ENCODE results near the gene TMEM14A. TPM values are rescaled to one million over a fixed set of nuclear protein-coding genes. Genes with fewer than 3 reads are reported as not detected.
"Not testable (repeated sequence)": the region's sequence is repeated elsewhere in the genome, so short reads cannot be mapped to it uniquely, and the experiment has no call there.

The TMEM14A gene
- total and polyA plus RNA-seq, 4 experiments from 2014 or later: 9.5 to 58.1 (median 20.3) TPM

- H3K27ac Mint-ChIP-seq: no peak overlapping the region
- no peaks in the 10 kb centered on the region for H3K36me3 Mint-ChIP-seq
- H3K36me3 ChIP-seq (ENCODE audit: insufficient read depth, low read length): no peaks in the 10 kb centered on the region
- H3K9me3 ChIP-seq (ENCODE audit: control insufficient read depth in 1 of 2, low read length in 2 of 2): no peaks in the 10 kb centered on the region
- intact Hi-C loops (cut with micrococcal nuclease): no loop called here
- H3K9me3 Mint-ChIP-seq: peaks cover 0 to 7% (median 2%) of the 10 kb centered on the region in 8 donors
- POLR2A ChIA-PET (ENCODE audit: partially characterized antibody): no interaction called here
- H3K4me1 ChIP-seq (ENCODE audit: insufficient read depth, low read length): no peaks in the 10 kb centered on the region
- peaks cover 1 to 6% of the 10 kb centered on the region in 2 donors for H3K27me3 Mint-ChIP-seq
- no peaks in the 10 kb centered on the region for H3K4me1 Mint-ChIP-seq
- H3K27me3 ChIP-seq (ENCODE audit: insufficient read depth, low read length): no peaks in the 10 kb centered on the region
- no peak for DNase-seq
- no peak overlapping the region for H3K4me3 Mint-ChIP-seq
- CTCF ChIA-PET (ENCODE audit: partially characterized antibody): interaction anchor here (1.0 kb wide), 1 partner anchor 11 kb away, joined by 3 read pairs; no protein-coding TSS in a partner anchor
- no peak overlapping the region for H3K4me3 ChIP-seq (ENCODE audit: low read length in 2 of 2)
- no peak overlapping the region for H3K27ac ChIP-seq (ENCODE audit: low read depth, low read length)
Measured at GRCh38 chr6:52706001-52706400, 35.1 kb downstream of the TMEM14A start.

GRCh38 chr6:52707963-52708680, 37.2 kb downstream of the TMEM14A start:
- H3K36me3 Mint-ChIP-seq: no peaks in the 10 kb centered on the region
- no peak overlapping the region for H3K4me3 ChIP-seq (ENCODE audit: low read length in 2 of 2)
- CTCF ChIA-PET (ENCODE audit: partially characterized antibody): no interaction called here
- no peaks in the 10 kb centered on the region for H3K4me1 ChIP-seq (ENCODE audit: insufficient read depth, low read length)
- intact Hi-C loops (cut with micrococcal nuclease): no loop called here
- H3K27me3 Mint-ChIP-seq: peaks cover 0 to 2% of the 10 kb centered on the region in 2 donors
- no peak overlapping the region for H3K27ac ChIP-seq (ENCODE audit: low read depth, low read length)
- no peak overlapping the region for H3K27ac Mint-ChIP-seq
- no peaks in the 10 kb centered on the region for H3K27me3 ChIP-seq (ENCODE audit: insufficient read depth, low read length)
- peaks cover 0 to 7% (median 2%) of the 10 kb centered on the region in 8 donors for H3K9me3 Mint-ChIP-seq
- DNase-seq: no peak
- no peaks in the 10 kb centered on the region for H3K4me1 Mint-ChIP-seq
- POLR2A ChIA-PET (ENCODE audit: partially characterized antibody): no interaction called here
- no peaks in the 10 kb centered on the region for H3K36me3 ChIP-seq (ENCODE audit: insufficient read depth, low read length)
- no peak overlapping the region for H3K4me3 Mint-ChIP-seq
- H3K9me3 ChIP-seq (ENCODE audit: control insufficient read depth in 1 of 2, low read length in 2 of 2): no peaks in the 10 kb centered on the region

- intact Hi-C loops (cut with micrococcal nuclease): no loop called here
- Histone ChIP-seq H3K4me3 (ENCODE audit: low read length in 2 of 2) (no peak overlapping the region), H3K4me1 (ENCODE audit: insufficient read depth, low read length) (no peaks in the 10 kb centered on the region), H3K9me3 (ENCODE audit: control insufficient read depth in 1 of 2, low read length in 2 of 2) (no peaks in the 10 kb centered on the region), H3K36me3 (ENCODE audit: insufficient read depth, low read length) (no peaks in the 10 kb centered on the region), H3K27me3 (ENCODE audit: insufficient read depth, low read length) (no peaks in the 10 kb centered on the region), H3K27ac (ENCODE audit: low read depth, low read length) (no peak overlapping the region)
- no peak overlapping the region for H3K27ac Mint-ChIP-seq
- no peak for DNase-seq
- no peaks in the 10 kb centered on the region for H3K36me3 Mint-ChIP-seq
- H3K4me3 Mint-ChIP-seq: no peak overlapping the region
- ChIA-PET CTCF (ENCODE audit: partially characterized antibody) (no interaction called here), POLR2A (ENCODE audit: partially characterized antibody) (no interaction called here)
- H3K4me1 Mint-ChIP-seq: no peaks in the 10 kb centered on the region
- peaks cover 4 to 6% of the 10 kb centered on the region in 2 donors for H3K27me3 Mint-ChIP-seq
- peaks cover 0 to 7% (median 2%) of the 10 kb centered on the region in 8 donors for H3K9me3 Mint-ChIP-seq
Measured at GRCh38 chr6:52712136-52712535, 41.2 kb downstream of the TMEM14A start.

- POLR2A ChIA-PET (ENCODE audit: partially characterized antibody); H3K4me3 Mint-ChIP-seq: not testable (repeated sequence)
- CTCF ChIA-PET (ENCODE audit: partially characterized antibody): interaction anchor here (0.6 to 0.7 kb wide), 2 partner anchors 63 to 1011 kb away, joined by 3 to 4 read pairs; no protein-coding TSS in a partner anchor
Measured at GRCh38 chr6:52714761-52715160, 43.8 kb downstream of the TMEM14A start.

GRCh38 chr6:52718550-52718949, 47.6 kb downstream of the TMEM14A start:
- Mint-ChIP-seq H3K9me3 (peaks cover 0 to 2% (median 0%) of the 10 kb centered on the region in 8 donors), H3K4me3 (no peak overlapping the region), H3K27ac (no peak overlapping the region), H3K27me3 (peaks cover 5 to 9% of the 10 kb centered on the region in 2 donors), H3K36me3 (no peaks in the 10 kb centered on the region), H3K4me1 (no peaks in the 10 kb centered on the region)
- Histone ChIP-seq H3K36me3 (ENCODE audit: insufficient read depth, low read length) (no peaks in the 10 kb centered on the region), H3K27ac (ENCODE audit: low read depth, low read length) (no peak overlapping the region), H3K4me3 (ENCODE audit: low read length in 2 of 2) (no peak overlapping the region), H3K4me1 (ENCODE audit: insufficient read depth, low read length) (no peaks in the 10 kb centered on the region), H3K27me3 (ENCODE audit: insufficient read depth, low read length) (no peaks in the 10 kb centered on the region), H3K9me3 (ENCODE audit: control insufficient read depth in 1 of 2, low read length in 2 of 2) (no peaks in the 10 kb centered on the region)
- ChIA-PET CTCF (ENCODE audit: partially characterized antibody) (interaction anchor here (1.7 kb wide), 1 partner anchor 66 kb away, joined by 7 read pairs; no protein-coding TSS in a partner anchor), POLR2A (ENCODE audit: partially characterized antibody) (no interaction called here)
- intact Hi-C loops (cut with micrococcal nuclease): no loop called here
- no peak for DNase-seq

More at GRCh38 chr6:52714761-52715160, 43.8 kb downstream of the TMEM14A start:
- H3K27ac ChIP-seq (ENCODE audit: low read depth, low read length); intact Hi-C loops (cut with micrococcal nuclease); H3K9me3 Mint-ChIP-seq; H3K4me3 ChIP-seq (ENCODE audit: low read length in 2 of 2); H3K27me3 Mint-ChIP-seq; H3K4me1 ChIP-seq (ENCODE audit: insufficient read depth, low read length); H3K4me1 Mint-ChIP-seq; DNase-seq; H3K27ac Mint-ChIP-seq; H3K36me3 Mint-ChIP-seq; H3K27me3 ChIP-seq (ENCODE audit: insufficient read depth, low read length); H3K9me3 ChIP-seq (ENCODE audit: control insufficient read depth in 1 of 2, low read length in 2 of 2); H3K36me3 ChIP-seq (ENCODE audit: insufficient read depth, low read length): not testable (repeated sequence)

- no peak for DNase-seq
- Mint-ChIP-seq H3K4me1 (no peaks in the 10 kb centered on the region), H3K27me3 (peaks cover 3 to 7% of the 10 kb centered on the region in 2 donors), H3K36me3 (no peaks in the 10 kb centered on the region), H3K27ac (no peak overlapping the region), H3K9me3 (no peaks in the 10 kb centered on the region), H3K4me3 (no peak overlapping the region)
- no peak overlapping the region for H3K27ac ChIP-seq (ENCODE audit: low read depth, low read length)
- intact Hi-C loops (cut with micrococcal nuclease): no loop called here
- POLR2A ChIA-PET (ENCODE audit: partially characterized antibody): no interaction called here
- no peaks in the 10 kb centered on the region for H3K9me3 ChIP-seq (ENCODE audit: control insufficient read depth in 1 of 2, low read length in 2 of 2)
- no peaks in the 10 kb centered on the region for H3K4me1 ChIP-seq (ENCODE audit: insufficient read depth, low read length)
- CTCF ChIA-PET (ENCODE audit: partially characterized antibody): no interaction called here
- H3K27me3 ChIP-seq (ENCODE audit: insufficient read depth, low read length): no peaks in the 10 kb centered on the region
- H3K4me3 ChIP-seq (ENCODE audit: low read length in 2 of 2): no peak overlapping the region
- H3K36me3 ChIP-seq (ENCODE audit: insufficient read depth, low read length): no peaks in the 10 kb centered on the region
Measured at GRCh38 chr6:52720321-52720720, 49.4 kb downstream of the TMEM14A start.

GRCh38 chr6:52724042-52724405, 53.1 kb downstream of the TMEM14A start:
- CTCF ChIA-PET (ENCODE audit: partially characterized antibody): interaction anchor here (1.0 kb wide), 1 partner anchor 9 kb away, joined by 3 read pairs; no protein-coding TSS in a partner anchor
- Histone ChIP-seq H3K27ac (ENCODE audit: low read depth, low read length) (no peak overlapping the region), H3K36me3 (ENCODE audit: insufficient read depth, low read length) (no peaks in the 10 kb centered on the region), H3K4me1 (ENCODE audit: insufficient read depth, low read length) (no peaks in the 10 kb centered on the region), H3K27me3 (ENCODE audit: insufficient read depth, low read length) (no peaks in the 10 kb centered on the region), H3K9me3 (ENCODE audit: control insufficient read depth in 1 of 2, low read length in 2 of 2) (no peaks in the 10 kb centered on the region), H3K4me3 (ENCODE audit: low read length in 2 of 2) (no peak overlapping the region)
- H3K27ac Mint-ChIP-seq: no peak overlapping the region
- POLR2A ChIA-PET (ENCODE audit: partially characterized antibody): no interaction called here
- peaks cover 2 to 5% of the 10 kb centered on the region in 2 donors for H3K27me3 Mint-ChIP-seq
- no peaks in the 10 kb centered on the region for H3K4me1 Mint-ChIP-seq
- H3K36me3 Mint-ChIP-seq: no peaks in the 10 kb centered on the region
- intact Hi-C loops (cut with micrococcal nuclease): no loop called here
- H3K4me3 Mint-ChIP-seq: no peak overlapping the region
- no peaks in the 10 kb centered on the region for H3K9me3 Mint-ChIP-seq
- no peak for DNase-seq

Measured in CD4-positive, alpha-beta memory T cell (primary cell).